Liver (tissue), 3 donors: ENCODE measurements around the gene PHKG2.

Experiments
- EGR1 ChIP-seq, 2 donors: IDR thresholded peaks; 2 replicates each; pipeline ENCODE4 v1.6.1; 2016 to 2018; ENCODE audit warnings: antibody characterized with exemption in 2 of 2, low read depth in 2 of 2
- YY1 ChIP-seq: IDR thresholded peaks from 2 replicates; pipeline ENCODE4 v1.6.1; 2016; ENCODE audit warnings: antibody characterized with exemption, mild to moderate bottlenecking
- TF ChIP-seq, protein P1 (sequence below): fragments of 150-350 bp; IDR thresholded peaks from 2 replicates; pipeline ENCODE4 v1.5.1; 2017; ENCODE audit warnings: improper control_type of control experiment, low read depth, low read length; ENCODE audit not compliant: missing input control
- TF ChIP-seq, protein P2 (sequence below): IDR thresholded peaks from 2 replicates; pipeline ENCODE4 v1.6.1; 2016; ENCODE audit warnings: antibody characterized with exemption
- donor health status: healthy.
- donor health status: healthy.

- TF ChIP-seq, protein P1, sequence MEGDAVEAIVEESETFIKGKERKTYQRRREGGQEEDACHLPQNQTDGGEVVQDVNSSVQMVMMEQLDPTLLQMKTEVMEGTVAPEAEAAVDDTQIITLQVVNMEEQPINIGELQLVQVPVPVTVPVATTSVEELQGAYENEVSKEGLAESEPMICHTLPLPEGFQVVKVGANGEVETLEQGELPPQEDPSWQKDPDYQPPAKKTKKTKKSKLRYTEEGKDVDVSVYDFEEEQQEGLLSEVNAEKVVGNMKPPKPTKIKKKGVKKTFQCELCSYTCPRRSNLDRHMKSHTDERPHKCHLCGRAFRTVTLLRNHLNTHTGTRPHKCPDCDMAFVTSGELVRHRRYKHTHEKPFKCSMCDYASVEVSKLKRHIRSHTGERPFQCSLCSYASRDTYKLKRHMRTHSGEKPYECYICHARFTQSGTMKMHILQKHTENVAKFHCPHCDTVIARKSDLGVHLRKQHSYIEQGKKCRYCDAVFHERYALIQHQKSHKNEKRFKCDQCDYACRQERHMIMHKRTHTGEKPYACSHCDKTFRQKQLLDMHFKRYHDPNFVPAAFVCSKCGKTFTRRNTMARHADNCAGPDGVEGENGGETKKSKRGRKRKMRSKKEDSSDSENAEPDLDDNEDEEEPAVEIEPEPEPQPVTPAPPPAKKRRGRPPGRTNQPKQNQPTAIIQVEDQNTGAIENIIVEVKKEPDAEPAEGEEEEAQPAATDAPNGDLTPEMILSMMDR = no peak
- TF ChIP-seq YY1 (peak; percentile 45), EGR1 (IDR thresholded peaks at IDR 0.05; ENCODE audit: low read depth in 2 of 2) (no peak)
- TF ChIP-seq, protein P2, sequence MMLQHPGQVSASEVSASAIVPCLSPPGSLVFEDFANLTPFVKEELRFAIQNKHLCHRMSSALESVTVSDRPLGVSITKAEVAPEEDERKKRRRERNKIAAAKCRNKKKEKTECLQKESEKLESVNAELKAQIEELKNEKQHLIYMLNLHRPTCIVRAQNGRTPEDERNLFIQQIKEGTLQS = no peak
These were observed 3.1 kb upstream of the PHKG2 start for GRCh38 chr16:30745082-30745481.
